Fibroblast of skin of left quadriceps (primary cell): ENCODE measurements around the gene OTUD1.
"Not testable (repeated sequence)": the region's sequence is repeated elsewhere in the genome, so short reads cannot be mapped to it uniquely, and the experiment has no call there.

Experiments
- DNase-seq, 2 experiments: peaks; one replicate each; pipeline ENCODE4 v3.0.0-alpha.2; 2013; ENCODE audit warnings: low read depth in 2 of 2

Gene OTUD1, protein sequence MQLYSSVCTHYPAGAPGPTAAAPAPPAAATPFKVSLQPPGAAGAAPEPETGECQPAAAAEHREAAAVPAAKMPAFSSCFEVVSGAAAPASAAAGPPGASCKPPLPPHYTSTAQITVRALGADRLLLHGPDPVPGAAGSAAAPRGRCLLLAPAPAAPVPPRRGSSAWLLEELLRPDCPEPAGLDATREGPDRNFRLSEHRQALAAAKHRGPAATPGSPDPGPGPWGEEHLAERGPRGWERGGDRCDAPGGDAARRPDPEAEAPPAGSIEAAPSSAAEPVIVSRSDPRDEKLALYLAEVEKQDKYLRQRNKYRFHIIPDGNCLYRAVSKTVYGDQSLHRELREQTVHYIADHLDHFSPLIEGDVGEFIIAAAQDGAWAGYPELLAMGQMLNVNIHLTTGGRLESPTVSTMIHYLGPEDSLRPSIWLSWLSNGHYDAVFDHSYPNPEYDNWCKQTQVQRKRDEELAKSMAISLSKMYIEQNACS

DNA sequence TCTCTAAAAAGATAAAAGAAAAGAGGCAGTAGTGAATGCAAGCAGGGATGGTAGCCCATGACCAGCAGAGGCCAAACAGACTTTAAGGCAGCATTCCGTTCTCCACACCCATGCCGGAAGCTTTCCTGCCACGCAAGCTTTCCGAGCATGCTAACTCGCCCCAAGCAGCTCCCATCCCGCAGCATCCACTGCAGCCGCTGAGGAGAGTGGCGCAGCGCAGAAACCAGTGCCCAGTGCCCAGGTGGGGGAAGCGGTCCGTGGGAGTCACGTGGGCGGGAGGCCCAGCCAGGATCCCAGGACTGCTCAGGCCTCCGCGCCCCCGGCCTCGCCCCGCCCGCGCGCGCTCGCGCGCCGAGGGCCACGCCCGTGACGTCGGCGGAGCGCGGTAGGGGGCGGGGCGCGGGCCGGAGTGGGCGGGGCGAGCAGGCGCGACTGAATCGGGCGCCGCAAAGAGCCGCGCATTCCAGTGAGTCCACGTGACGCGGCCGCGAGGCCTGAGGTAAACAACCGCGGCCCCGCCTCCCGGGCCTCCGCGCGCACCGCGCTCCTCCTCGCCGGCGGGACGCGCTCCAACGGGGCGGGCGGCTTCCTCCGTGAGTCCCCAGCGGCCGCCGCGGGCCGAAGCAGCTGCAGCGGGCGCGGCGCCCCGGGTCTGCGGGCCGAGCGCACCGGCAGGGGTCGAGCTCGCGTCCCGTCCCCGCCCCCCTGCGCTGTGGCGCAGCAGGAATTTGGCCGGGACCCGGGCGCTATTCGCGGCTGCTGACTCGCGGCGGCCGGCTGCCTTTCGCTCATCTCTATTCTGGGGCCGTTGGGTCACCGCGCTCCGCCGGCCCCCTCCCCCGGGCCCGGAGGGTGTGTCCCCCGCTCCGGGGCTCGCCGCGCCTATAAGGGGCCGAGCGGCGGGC, at the start of gene OTUD1:
Gene OTUD1 (plus strand): TSS at position 529 of the 905 bp plus-strand sequence. CDS start 383 bp downstream, outside the sequence.
- DNase-seq = peak; percentile 86 to 88

DNA sequence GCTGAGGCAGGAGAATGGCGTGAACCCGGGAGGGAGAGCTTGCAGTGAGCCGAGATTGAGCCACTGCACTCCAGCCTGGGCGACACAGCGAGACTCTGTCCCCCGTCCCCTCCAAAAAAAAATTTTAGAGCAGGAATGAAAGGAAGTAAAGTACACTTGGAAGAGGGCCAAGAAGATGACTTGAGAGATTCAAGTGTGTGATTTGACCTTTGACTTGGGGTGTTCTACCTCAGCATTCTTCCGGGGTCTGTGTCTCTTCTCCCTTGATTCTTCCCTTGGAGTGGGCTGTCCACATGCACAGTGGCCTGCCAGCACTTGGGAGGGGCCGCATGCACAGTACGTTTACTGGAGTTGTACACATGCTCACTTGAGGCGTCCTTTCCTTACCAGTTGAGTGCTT, 48.5 kb upstream of the OTUD1 start:
- DNase-seq = not testable (repeated sequence)

- DNase-seq = no peak
These were observed 48.1 kb upstream of the OTUD1 start for GRCh38 chr10:23390809-23391208.

DNA sequence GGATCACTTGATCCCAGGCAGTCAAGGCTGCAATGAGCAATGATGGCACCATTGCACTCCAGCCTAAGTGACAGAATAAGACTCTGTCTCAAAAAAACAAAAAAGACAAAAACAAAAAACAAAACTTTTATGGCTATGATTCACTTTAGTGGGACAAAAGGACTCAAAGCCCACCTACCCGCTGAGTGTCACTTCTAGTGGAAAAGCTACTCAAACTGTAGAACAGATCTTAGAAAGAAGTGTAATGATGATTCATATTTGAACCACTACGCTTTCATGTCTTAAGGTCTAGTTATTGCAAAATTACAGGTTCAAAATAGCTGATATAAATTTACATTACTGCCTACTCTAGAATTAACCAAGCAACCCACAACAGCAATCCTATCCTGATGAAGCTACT, 47.1 kb upstream of the OTUD1 start:
- DNase-seq = no peak

GRCh38 chr10:23395017-23395416, 43.9 kb upstream of the OTUD1 start:
- no peak for DNase-seq

GRCh38 chr10:23396695-23397094, 42.2 kb upstream of the OTUD1 start:
- no peak for DNase-seq

DNA sequence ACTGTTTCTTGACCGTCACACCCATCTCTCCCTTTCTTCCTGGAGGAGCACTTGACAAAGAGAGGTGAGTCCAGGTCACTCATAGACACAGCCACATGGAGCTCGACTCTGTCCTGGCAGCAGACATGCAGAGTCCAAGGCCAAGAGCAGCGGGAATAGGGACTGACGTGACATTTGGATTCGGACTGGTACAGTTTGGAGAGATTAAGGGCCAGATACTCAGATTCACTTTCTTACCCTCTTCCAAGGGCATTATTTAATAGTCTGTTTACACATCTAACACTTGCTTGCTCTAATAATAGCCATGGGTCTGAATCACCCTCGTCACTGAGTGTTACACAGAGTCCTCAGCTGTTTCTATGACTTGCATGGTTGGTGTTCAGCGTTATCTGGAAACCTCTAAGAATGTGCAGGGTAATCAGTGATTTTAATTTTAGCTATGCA, 39.2 kb upstream of the OTUD1 start:
- peak; percentile 30 to 32 for DNase-seq

GRCh38 chr10:23402856-23403255, 36.0 kb upstream of the OTUD1 start:
- DNase-seq = no peak

DNA sequence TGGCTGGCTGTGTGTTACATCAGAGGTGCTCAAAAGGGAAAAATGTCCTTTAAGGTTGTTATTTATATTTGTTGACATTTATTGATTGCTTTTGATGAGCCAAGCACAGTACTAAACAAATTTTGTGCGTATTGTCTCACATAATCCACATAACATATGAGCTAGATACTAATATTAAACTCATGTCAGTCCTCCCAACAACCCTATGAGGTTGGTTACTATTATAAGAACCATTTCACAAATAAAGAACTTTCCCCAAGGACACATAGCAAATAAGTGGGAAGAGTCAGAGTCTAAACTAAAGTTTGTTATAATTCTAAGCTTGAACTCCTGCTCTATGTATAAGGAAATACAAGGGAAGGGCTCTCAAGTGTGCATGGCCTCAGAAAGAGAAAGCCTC, 35.6 kb upstream of the OTUD1 start:
- DNase-seq = no peak

DNA sequence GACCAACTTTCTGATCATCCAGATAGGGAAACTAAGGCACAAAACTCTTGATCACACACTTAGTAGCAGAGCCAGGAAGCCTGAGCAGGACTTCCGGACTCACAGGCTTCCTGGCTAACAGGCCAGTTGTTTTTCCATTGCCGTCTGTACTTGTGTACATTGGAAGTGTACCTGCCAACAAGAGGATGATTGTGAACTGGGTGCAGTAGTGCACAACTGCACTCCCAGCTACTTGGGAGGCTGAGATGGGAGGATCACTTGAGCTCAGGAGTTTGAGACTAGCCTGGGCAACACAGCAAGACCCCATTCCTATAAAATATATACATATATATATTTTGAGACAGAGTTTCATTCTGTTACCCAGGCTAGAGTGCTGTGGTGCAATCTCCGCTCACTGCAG, 35.2 kb upstream of the OTUD1 start:
- DNase-seq = no peak

GRCh38 chr10:23404461-23404980, 34.4 kb upstream of the OTUD1 start:
- DNase-seq = no peak

DNA sequence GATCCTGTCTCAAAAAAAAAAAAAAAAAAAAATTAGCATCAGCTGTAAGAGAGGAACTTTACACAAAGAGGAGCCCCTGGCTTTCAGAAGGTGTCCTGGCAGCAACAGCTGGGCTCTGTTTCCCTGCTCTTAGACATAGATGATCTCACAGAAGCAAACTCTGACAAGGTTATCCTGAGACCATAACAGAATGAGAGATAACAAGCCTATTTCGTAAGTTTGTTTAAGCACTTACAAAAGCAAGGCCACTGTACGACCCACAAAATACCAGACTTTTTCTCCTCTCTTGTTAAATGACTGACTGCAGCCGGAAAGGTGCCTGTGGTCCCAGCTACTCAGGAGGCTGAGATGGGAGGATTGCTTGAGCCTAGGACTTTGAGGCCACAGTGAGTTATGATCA, 33.3 kb upstream of the OTUD1 start:
- no peak for DNase-seq

GRCh38 chr10:23406409-23406808, 32.5 kb upstream of the OTUD1 start:
- DNase-seq = no peak

- DNase-seq = peak; percentile 62 to 64
These were observed 30.4 kb upstream of the OTUD1 start for GRCh38 chr10:23408330-23408976.

DNA sequence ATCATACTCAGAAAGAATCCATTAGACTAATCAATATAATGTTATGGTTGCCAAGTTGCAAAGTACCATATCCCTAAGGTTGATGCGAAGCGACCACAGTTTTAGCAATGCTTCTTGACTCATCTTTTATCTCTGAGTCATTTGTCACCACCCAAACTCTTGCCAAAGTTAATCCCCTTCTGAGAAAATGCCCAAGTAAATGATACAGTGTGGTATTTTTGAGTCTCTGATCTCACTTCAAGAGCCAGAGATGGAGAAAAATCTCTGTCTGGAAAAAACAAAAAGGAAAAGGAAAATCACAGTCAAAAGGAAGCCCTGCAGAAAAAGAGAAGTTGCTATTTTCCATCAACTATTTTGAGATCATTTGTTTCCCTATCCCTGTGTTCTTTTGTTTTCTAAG, 26.7 kb upstream of the OTUD1 start:
- DNase-seq = peak; percentile 55 to 60

GRCh38 chr10:23413629-23414089, 25.2 kb upstream of the OTUD1 start:
- DNase-seq = no peak

DNA sequence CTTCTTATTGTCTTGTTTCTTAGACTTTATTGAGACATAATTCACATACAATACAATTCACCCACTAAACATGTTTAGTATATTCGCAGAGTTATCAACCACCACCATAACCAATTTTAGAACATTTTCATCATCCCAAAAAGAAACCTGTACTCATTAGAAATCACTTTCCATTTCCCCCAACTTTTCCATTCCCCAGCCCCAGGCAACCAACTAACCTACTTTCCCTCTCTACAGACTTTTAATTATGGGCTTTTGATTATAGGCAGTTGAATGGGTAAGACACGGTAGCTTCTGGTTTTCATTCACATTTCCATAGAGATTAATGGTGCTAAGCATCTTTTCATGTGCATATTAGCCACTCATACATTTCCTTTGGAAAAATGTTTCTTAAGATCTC, 24.2 kb upstream of the OTUD1 start:
- no peak for DNase-seq

DNA sequence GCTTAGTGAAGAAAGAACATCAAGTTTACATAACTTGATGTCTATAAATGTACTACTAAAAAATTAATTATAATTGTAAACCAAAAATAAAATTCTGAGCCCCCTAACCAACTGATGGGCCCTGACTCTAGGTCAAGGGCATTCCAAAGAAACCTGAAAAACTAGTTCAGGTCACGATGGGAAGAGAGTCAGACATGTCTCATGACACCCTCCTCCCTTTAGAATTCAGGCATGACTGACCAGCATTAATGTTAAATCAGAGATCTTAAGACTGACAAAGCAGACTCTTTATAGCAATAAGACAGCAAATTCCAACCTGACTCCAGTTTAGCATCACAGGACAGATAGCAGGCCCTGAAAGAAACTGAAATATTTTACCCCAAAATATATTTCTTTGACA, 21.6 kb upstream of the OTUD1 start:
- no peak for DNase-seq

DNA sequence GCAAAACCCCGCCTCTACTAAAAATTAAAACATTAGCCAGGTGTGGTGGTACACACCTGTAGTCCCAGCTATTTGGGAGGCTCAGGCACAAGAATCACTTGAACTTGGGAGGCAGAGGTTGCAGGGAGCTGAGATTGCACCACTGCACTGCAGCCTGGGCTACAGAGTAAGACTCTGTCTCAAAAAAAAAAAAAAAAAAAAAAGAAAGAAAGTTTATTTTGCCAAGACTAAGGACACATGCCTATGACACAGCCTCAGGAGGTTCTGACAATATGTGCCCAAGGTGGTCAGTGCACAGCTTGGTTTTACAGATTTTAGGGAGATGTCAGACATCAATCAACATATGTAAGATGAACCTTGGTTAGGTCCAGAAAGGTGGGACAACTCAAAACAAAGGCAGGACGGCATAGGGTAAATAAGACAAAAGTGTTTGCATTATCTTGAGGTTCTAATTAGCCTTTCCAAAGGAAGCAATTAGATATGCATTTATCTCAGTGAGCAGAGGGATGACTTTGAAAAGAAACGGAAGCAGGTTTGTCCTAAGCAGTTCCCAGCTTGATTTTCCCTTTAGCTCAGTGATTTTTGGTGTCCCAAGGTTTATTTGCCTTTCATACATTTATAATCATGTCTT, 20.7 kb upstream of the OTUD1 start:
- no peak for DNase-seq

DNA sequence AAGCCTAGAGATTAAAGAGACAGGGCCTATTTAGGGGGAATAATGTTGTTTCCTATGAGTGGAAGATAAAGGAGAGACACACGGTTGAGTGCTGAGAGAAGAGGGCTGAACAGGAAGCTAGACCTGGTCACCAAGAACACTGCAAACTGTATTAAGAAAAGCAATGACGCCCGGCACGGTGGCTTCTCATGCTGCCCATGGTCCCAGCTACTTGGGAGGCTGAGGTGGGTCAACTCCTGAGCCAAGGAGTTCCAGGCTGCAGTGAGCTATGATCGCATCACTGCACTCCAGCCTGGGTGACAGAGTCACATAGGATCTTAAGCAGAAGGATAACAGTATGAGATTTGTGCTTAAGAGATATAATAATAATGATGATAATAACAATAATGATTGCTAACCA, 19.7 kb upstream of the OTUD1 start:
- DNase-seq = no peak

GRCh38 chr10:23419655-23420329, 19.1 kb upstream of the OTUD1 start:
- DNase-seq = no peak
